GM23338 (cell line): Measurements from ENCODE around the gene PUM1. TPM values are rescaled to one million over a fixed set of nuclear protein-coding genes. Genes with fewer than 3 reads are reported as not detected.
"Not testable (repeated sequence)": the region's sequence is repeated elsewhere in the genome, so short reads cannot be mapped to it uniquely, and the experiment has no call there.

Experiments used
- ATAC-seq: fragments of 200-7000 bp; cut with Tn5 transposase; 3 replicates; pipeline ENCODE4 v1.9.1; 2020
- DNase-seq: peaks from one replicate; pipeline ENCODE4 v3.0.0-alpha.2; 2015; ENCODE audit warnings: low spot score
- H2AFZ ChIP-seq: fragments of 200-600 bp; sonication (generic); 2 replicates; pipeline ENCODE4 v1.8.0; 2016; ENCODE audit warnings: antibody characterized with exemption, mild to moderate bottlenecking, moderate library complexity
- H3F3A ChIP-seq: fragments of 200-600 bp; sonication (generic); replicated peaks from 2 replicates; pipeline ENCODE4 v1.8.0; 2017; ENCODE audit warnings: antibody characterized with exemption, mixed run types, low read depth
- H3K27ac ChIP-seq: fragments of 200-600 bp; sonication (generic); 2 replicates; pipeline ENCODE4 v1.6.1; 2016; ENCODE audit warnings: low read depth
- H3K27me3 ChIP-seq: fragments of 200-600 bp; sonication (generic); 2 replicates; pipeline ENCODE4 v1.8.0; 2016; ENCODE audit warnings: mild to moderate bottlenecking, mixed run types, moderate library complexity; ENCODE audit not compliant: insufficient read depth
- H3K36me3 ChIP-seq: fragments of 200-600 bp; sonication (generic); 2 replicates; pipeline ENCODE4 v1.8.0; 2016; ENCODE audit warnings: mild to moderate bottlenecking; ENCODE audit not compliant: insufficient read depth
- H3K4me1 ChIP-seq: fragments of 200-600 bp; sonication (generic); 2 replicates; pipeline ENCODE4 v1.8.0; 2016; ENCODE audit warnings: mild to moderate bottlenecking, moderate library complexity; ENCODE audit not compliant: insufficient read depth
- H3K4me2 ChIP-seq: fragments of 200-600 bp; sonication (generic); 2 replicates; pipeline ENCODE4 v1.7.1; 2017; ENCODE audit warnings: mixed run types
- H3K4me3 ChIP-seq: fragments of 200-600 bp; sonication (generic); 2 replicates; pipeline ENCODE4 v1.6.1; 2016; ENCODE audit warnings: mixed run types
- H3K79me2 ChIP-seq: fragments of 200-600 bp; sonication (generic); replicated peaks from 2 replicates; pipeline ENCODE4 v1.8.0; 2017; ENCODE audit warnings: mild to moderate bottlenecking; ENCODE audit not compliant: insufficient read depth
- H3K9me2 ChIP-seq: fragments of 200-600 bp; sonication (generic); 2 replicates; pipeline ENCODE4 v1.8.0; 2017; ENCODE audit not compliant: insufficient read depth
- H4K20me1 ChIP-seq: fragments of 200-600 bp; sonication (generic); replicated peaks from 2 replicates; pipeline ENCODE4 v1.8.0; 2017; ENCODE audit warnings: mild to moderate bottlenecking; ENCODE audit not compliant: insufficient read depth
- H3K27ac Mint-ChIP-seq: 2 replicates; pipeline ENCODE4 v1.8.0; 2020; ENCODE audit warnings: inconsistent platforms, mild to moderate bottlenecking, moderate library complexity, mixed read lengths
- H3K27me3 Mint-ChIP-seq: 3 replicates; pipeline ENCODE4 v1.8.0; 2022; ENCODE audit warnings: low read depth, mild to moderate bottlenecking, moderate library complexity, mixed read lengths, inconsistent platforms; ENCODE audit not compliant: insufficient read depth, poor library complexity
- H3K36me3 Mint-ChIP-seq: 3 replicates; pipeline ENCODE4 v1.8.0; 2021; ENCODE audit warnings: low read depth, mild to moderate bottlenecking, inconsistent platforms, moderate library complexity, mixed read lengths
- H3K4me1 Mint-ChIP-seq: 3 replicates; pipeline ENCODE4 v1.8.0; 2020; ENCODE audit warnings: mild to moderate bottlenecking, inconsistent platforms, mixed read lengths
- H3K4me3 Mint-ChIP-seq: 3 replicates; pipeline ENCODE4 v1.8.0; 2021; ENCODE audit warnings: moderate library complexity, mild to moderate bottlenecking, inconsistent platforms, mixed read lengths
- H3K9me3 Mint-ChIP-seq: 3 replicates; pipeline ENCODE4 v1.8.0; 2020; ENCODE audit warnings: moderate library complexity, mild to moderate bottlenecking, inconsistent platforms, mixed read lengths
- CREB1 ChIP-seq: fragments of 250-450 bp; sonication (Bioruptor Pico); IDR thresholded peaks from 2 replicates; pipeline ENCODE4 v1.5.0; 2020; ENCODE audit warnings: low read depth, mild to moderate bottlenecking, moderate library complexity
- EZH2 ChIP-seq: fragments of 200-600 bp; sonication (generic); IDR thresholded peaks from one replicate; pipeline ENCODE4 v1.8.0; 2017; ENCODE audit warnings: antibody characterized with exemption, mild to moderate bottlenecking, low read depth; ENCODE audit not compliant: unreplicated experiment
- EZH2phosphoT487 ChIP-seq: fragments of 200-600 bp; sonication (generic); IDR thresholded peaks from one replicate; pipeline ENCODE4 v1.8.1; 2018; ENCODE audit warnings: antibody characterized with exemption; ENCODE audit not compliant: unreplicated experiment
- ZNF462 ChIP-seq: fragments of 250-450 bp; sonication (Bioruptor Pico); IDR thresholded peaks from 2 replicates; pipeline ENCODE4 v1.5.0; 2020; ENCODE audit warnings: mild to moderate bottlenecking, moderate library complexity
- polyA plus RNA-seq: library from polyadenylated mRNA; unstranded; fragments of >200 nt; fragmentation: Nextera tagmentation; extraction: Ambion mirVana; gene quantifications from 2 replicates; pipeline ENCODE4 v1.2.1, GENCODE V29; 2016
- total RNA-seq: library from RNA; depleted of rRNA; stranded (reverse); fragments of >200 nt; shearing (Covaris generic); gene quantifications from 2 replicates; pipeline ENCODE4 v1.2.3, GENCODE V29; 2014

The PUM1 gene
- total and polyA plus RNA-seq, 2 experiments from 2014 or later = 44.4 to 117 TPM

- TF ChIP-seq ZNF462 (CRISPR knock-in tag) (no peak), EZH2 (no peak), CREB1 (CRISPR knock-in tag) (no peak), EZH2phosphoT487 (no peak)
These were observed 115.5 kb downstream of the PUM1 start (continued) for GRCh38 chr1:30950053-30950452.

- not testable (repeated sequence) for H3F3A ChIP-seq, ATAC-seq, H3K27ac ChIP-seq, H3K4me2 ChIP-seq, H2AFZ ChIP-seq, H3K27me3 ChIP-seq, H3K9me2 ChIP-seq, H3K4me3 ChIP-seq, H3K27me3 Mint-ChIP-seq, H3K4me3 Mint-ChIP-seq, DNase-seq, H3K27ac Mint-ChIP-seq, H3K4me1 ChIP-seq, H3K4me1 Mint-ChIP-seq, H3K9me3 Mint-ChIP-seq
- H4K20me1 ChIP-seq = peaks cover 38% of the 10 kb centered on the region
- H3K79me2 ChIP-seq = peaks cover 80% of the 10 kb centered on the region
- H3K36me3 ChIP-seq = peaks cover 72% of the 10 kb centered on the region
- peaks cover 90% of the 10 kb centered on the region for H3K36me3 Mint-ChIP-seq
These were observed 116.1 kb downstream of the PUM1 start for GRCh38 chr1:30949487-30949838.

- H3K79me2 ChIP-seq = peaks cover 75% of the 10 kb centered on the region
- not testable (repeated sequence) for H2AFZ ChIP-seq, H3K9me3 Mint-ChIP-seq, H3K27ac Mint-ChIP-seq, H3K27ac ChIP-seq, DNase-seq, H3K27me3 Mint-ChIP-seq, H3K4me1 Mint-ChIP-seq, H3K4me1 ChIP-seq, H3K9me2 ChIP-seq, H3K4me3 ChIP-seq, H3K4me3 Mint-ChIP-seq, H3K27me3 ChIP-seq, H3K4me2 ChIP-seq, ATAC-seq, H3F3A ChIP-seq
- peaks cover 34% of the 10 kb centered on the region for H4K20me1 ChIP-seq
- H3K36me3 ChIP-seq = peaks cover 72% of the 10 kb centered on the region
- H3K36me3 Mint-ChIP-seq = peaks cover 90% of the 10 kb centered on the region
These were observed 116.6 kb downstream of the PUM1 start for GRCh38 chr1:30948813-30949486.
